WTC11 (cell line): ENCODE results near the gene RFX4. TPM values are rescaled to one million over a fixed set of nuclear protein-coding genes. Genes with fewer than 3 reads are reported as not detected.

Experiments used
- ATAC-seq: fragments of 200-7000 bp; cut with Tn5 transposase; 2 replicates; pipeline ENCODE4 v1.10.0; 2021; ENCODE audit warnings: mild to moderate bottlenecking, moderate library complexity
- CTCF ChIA-PET: fragments of 300-600 bp; sonication (Branson Sonifier 250); formaldehyde crosslinking; loops from one replicate; lab custom pipeline; 2021; ENCODE audit warnings: antibody characterized with exemption; lab: Charles Lee
- POLR2A ChIA-PET: fragments of 350-600 bp; sonication (Branson Sonifier 250); formaldehyde crosslinking; loops from one replicate; lab custom pipeline; 2021; ENCODE audit warnings: antibody characterized with exemption; lab: Charles Lee
- DNase-seq: peaks from one replicate; pipeline ENCODE4 v3.0.0; 2021; ENCODE audit warnings: low spot score
- H3K27ac Mint-ChIP-seq: 2 replicates; pipeline ENCODE4 v1.8.0; 2021; ENCODE audit warnings: mixed read lengths
- H3K27me3 Mint-ChIP-seq: 2 replicates; pipeline ENCODE4 v1.8.0; 2021; ENCODE audit warnings: low read depth, mild to moderate bottlenecking, moderate library complexity, mixed read lengths
- H3K36me3 Mint-ChIP-seq: 2 replicates; pipeline ENCODE4 v1.8.0; 2021; ENCODE audit warnings: mixed read lengths
- H3K4me1 Mint-ChIP-seq: 2 replicates; pipeline ENCODE4 v1.8.0; 2022; ENCODE audit warnings: mixed read lengths
- H3K4me3 Mint-ChIP-seq: 2 replicates; pipeline ENCODE4 v1.8.0; 2021; ENCODE audit warnings: mild to moderate bottlenecking, moderate library complexity, mixed read lengths
- H3K9me3 Mint-ChIP-seq: 2 replicates; pipeline ENCODE4 v1.8.0; 2021; ENCODE audit warnings: mixed read lengths
- ATF1 ChIP-seq: sonication (generic); formaldehyde crosslinking; IDR thresholded peaks from 2 replicates; pipeline ENCODE4 v1.8.1; 2023; ENCODE audit warnings: mild to moderate bottlenecking, moderate library complexity, missing genetic modification reagents
- CREM ChIP-seq: sonication (generic); formaldehyde crosslinking; IDR thresholded peaks from 2 replicates; pipeline ENCODE4 v1.8.1; 2022; ENCODE audit warnings: mild to moderate bottlenecking, missing genetic modification reagents, moderate library complexity
- HMGA2 ChIP-seq: fragments of 250-450 bp; sonication (Bioruptor Pico); IDR thresholded peaks from 2 replicates; pipeline ENCODE4 v1.4.0; 2021; ENCODE audit warnings: mild to moderate bottlenecking, moderate library complexity
- JAZF1 ChIP-seq: fragments of 250-450 bp; sonication (Bioruptor Pico); IDR thresholded peaks from 2 replicates; pipeline ENCODE4 v1.9.0; 2021; ENCODE audit warnings: moderate library complexity, mild to moderate bottlenecking, inconsistent platforms
- NFE2L1 ChIP-seq: sonication (generic); formaldehyde crosslinking; IDR thresholded peaks from 2 replicates; pipeline ENCODE4 v1.8.1; 2023; ENCODE audit warnings: missing genetic modification reagents
- NR2C2 ChIP-seq: sonication (generic); formaldehyde crosslinking; IDR thresholded peaks from 2 replicates; pipeline ENCODE4 v1.8.0; 2022; ENCODE audit warnings: mild to moderate bottlenecking, missing genetic modification reagents
- NR3C1 ChIP-seq: sonication (generic); formaldehyde crosslinking; conservative IDR thresholded peaks from 2 replicates; pipeline ENCODE4 v1.8.1; 2023; ENCODE audit warnings: low read depth, mild to moderate bottlenecking, missing genetic modification reagents
- RORB ChIP-seq: fragments of 250-450 bp; sonication (Bioruptor Pico); IDR thresholded peaks from 2 replicates; pipeline ENCODE4 v1.9.0; 2021; ENCODE audit warnings: mild to moderate bottlenecking
- TP53 ChIP-seq: sonication (generic); formaldehyde crosslinking; IDR thresholded peaks from 2 replicates; pipeline ENCODE4 v1.8.1; 2023; ENCODE audit warnings: mild to moderate bottlenecking, missing genetic modification reagents
- ZNF232 ChIP-seq: sonication (generic); formaldehyde crosslinking; IDR thresholded peaks from 2 replicates; pipeline ENCODE4 v1.8.0; 2022; ENCODE audit warnings: mild to moderate bottlenecking, missing genetic modification reagents
- ZNF317 ChIP-seq: sonication (generic); formaldehyde crosslinking; IDR thresholded peaks from 2 replicates; pipeline ENCODE4 v1.8.1; 2023; ENCODE audit warnings: low read depth, mild to moderate bottlenecking, moderate library complexity, missing genetic modification reagents, borderline replicate concordance
- total RNA-seq: library from RNA; stranded (reverse); gene quantifications from 3 replicates; pipeline ENCODE4 v1.2.3, GENCODE V29; 2021
- TF ChIP-seq, protein P1 (sequence below): sonication (generic); formaldehyde crosslinking; IDR thresholded peaks from 2 replicates; pipeline ENCODE4 v1.8.1; 2022; ENCODE audit warnings: low read depth, mild to moderate bottlenecking, moderate library complexity, missing genetic modification reagents, borderline replicate concordance
- TF ChIP-seq, protein P2 (sequence below): sonication (generic); formaldehyde crosslinking; IDR thresholded peaks from 2 replicates; pipeline ENCODE4 v1.8.1; 2023; ENCODE audit warnings: mild to moderate bottlenecking, missing genetic modification reagents, moderate library complexity
- TF ChIP-seq, protein P3 (sequence below): sonication (generic); formaldehyde crosslinking; IDR thresholded peaks from 2 replicates; pipeline ENCODE4 v1.8.0; 2022; ENCODE audit warnings: mild to moderate bottlenecking, missing genetic modification reagents
- TF ChIP-seq, protein P4 (sequence below): sonication (generic); formaldehyde crosslinking; IDR thresholded peaks from 2 replicates; pipeline ENCODE4 v1.8.1; 2023; ENCODE audit warnings: mild to moderate bottlenecking, moderate library complexity, missing genetic modification reagents
- TF ChIP-seq, protein P5 (sequence below): sonication (generic); formaldehyde crosslinking; conservative IDR thresholded peaks from 2 replicates; pipeline ENCODE4 v1.8.1; 2022; ENCODE audit warnings: mild to moderate bottlenecking, missing genetic modification reagents
- TF ChIP-seq, protein P6 (sequence below): sonication (generic); formaldehyde crosslinking; conservative IDR thresholded peaks from 2 replicates; pipeline ENCODE4 v1.8.1; 2023; ENCODE audit warnings: mild to moderate bottlenecking, low read depth, missing genetic modification reagents, moderate library complexity
- TF ChIP-seq, protein P7 (sequence below): fragments of 250-450 bp; sonication (Bioruptor Pico); IDR thresholded peaks from 2 replicates; pipeline ENCODE4 v1.9.0; 2021; ENCODE audit warnings: mild to moderate bottlenecking
- TF ChIP-seq, protein P8 (sequence below): sonication (generic); formaldehyde crosslinking; IDR thresholded peaks from 2 replicates; pipeline ENCODE4 v1.8.1; 2022; ENCODE audit warnings: low read depth, missing genetic modification reagents, borderline replicate concordance
- TF ChIP-seq, protein P9 (sequence below): sonication (generic); formaldehyde crosslinking; IDR thresholded peaks from 2 replicates; pipeline ENCODE4 v1.8.1; 2023; ENCODE audit warnings: mild to moderate bottlenecking, missing genetic modification reagents
- TF ChIP-seq, protein P10 (sequence below): sonication (generic); formaldehyde crosslinking; IDR thresholded peaks from 2 replicates; pipeline ENCODE4 v1.8.0; 2022; ENCODE audit warnings: mild to moderate bottlenecking, missing genetic modification reagents

Gene RFX4
- total RNA-seq, 1 experiment from 2014 or later: 0.26 TPM

DNA sequence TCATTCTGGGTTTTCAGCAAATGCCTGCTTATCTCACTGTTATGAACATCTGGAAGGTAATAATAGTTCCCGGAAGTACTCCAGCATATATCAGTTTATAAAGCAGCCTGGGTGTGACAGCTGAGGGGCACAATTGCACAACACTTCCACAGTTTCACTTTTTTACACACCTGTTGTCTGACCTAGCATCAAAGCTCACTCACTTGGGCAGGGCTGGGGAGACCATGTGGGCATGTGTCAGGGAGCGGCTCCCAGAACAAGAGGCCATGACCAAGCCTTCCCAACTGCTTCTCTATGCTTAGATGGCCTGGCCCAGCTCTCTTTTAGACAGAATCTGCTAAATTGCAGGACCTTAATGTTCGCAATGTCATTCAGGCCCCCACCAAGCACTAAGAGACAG is 140.6 kb downstream of the RFX4 start:
- TF ChIP-seq, protein P1, sequence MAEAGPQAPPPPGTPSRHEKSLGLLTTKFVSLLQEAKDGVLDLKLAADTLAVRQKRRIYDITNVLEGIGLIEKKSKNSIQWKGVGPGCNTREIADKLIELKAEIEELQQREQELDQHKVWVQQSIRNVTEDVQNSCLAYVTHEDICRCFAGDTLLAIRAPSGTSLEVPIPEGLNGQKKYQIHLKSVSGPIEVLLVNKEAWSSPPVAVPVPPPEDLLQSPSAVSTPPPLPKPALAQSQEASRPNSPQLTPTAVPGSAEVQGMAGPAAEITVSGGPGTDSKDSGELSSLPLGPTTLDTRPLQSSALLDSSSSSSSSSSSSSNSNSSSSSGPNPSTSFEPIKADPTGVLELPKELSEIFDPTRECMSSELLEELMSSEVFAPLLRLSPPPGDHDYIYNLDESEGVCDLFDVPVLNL: no peak
- TF ChIP-seq, protein P2, sequence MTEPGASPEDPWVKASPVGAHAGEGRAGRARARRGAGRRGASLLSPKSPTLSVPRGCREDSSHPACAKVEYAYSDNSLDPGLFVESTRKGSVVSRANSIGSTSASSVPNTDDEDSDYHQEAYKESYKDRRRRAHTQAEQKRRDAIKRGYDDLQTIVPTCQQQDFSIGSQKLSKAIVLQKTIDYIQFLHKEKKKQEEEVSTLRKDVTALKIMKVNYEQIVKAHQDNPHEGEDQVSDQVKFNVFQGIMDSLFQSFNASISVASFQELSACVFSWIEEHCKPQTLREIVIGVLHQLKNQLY (CRISPR knock-in tag): no peak
- TF ChIP-seq NFE2L1 (no peak), CREM (CRISPR knock-in tag) (no peak), JAZF1 (CRISPR knock-in tag) (no peak), NR3C1 (CRISPR knock-in tag) (no peak), RORB (CRISPR knock-in tag) (no peak), TP53 (no peak), ATF1 (no peak), HMGA2 (CRISPR knock-in tag) (no peak)
- TF ChIP-seq, protein P3, sequence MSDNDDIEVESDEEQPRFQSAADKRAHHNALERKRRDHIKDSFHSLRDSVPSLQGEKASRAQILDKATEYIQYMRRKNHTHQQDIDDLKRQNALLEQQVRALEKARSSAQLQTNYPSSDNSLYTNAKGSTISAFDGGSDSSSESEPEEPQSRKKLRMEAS (CRISPR knock-in tag): no peak
- TF ChIP-seq, protein P4, sequence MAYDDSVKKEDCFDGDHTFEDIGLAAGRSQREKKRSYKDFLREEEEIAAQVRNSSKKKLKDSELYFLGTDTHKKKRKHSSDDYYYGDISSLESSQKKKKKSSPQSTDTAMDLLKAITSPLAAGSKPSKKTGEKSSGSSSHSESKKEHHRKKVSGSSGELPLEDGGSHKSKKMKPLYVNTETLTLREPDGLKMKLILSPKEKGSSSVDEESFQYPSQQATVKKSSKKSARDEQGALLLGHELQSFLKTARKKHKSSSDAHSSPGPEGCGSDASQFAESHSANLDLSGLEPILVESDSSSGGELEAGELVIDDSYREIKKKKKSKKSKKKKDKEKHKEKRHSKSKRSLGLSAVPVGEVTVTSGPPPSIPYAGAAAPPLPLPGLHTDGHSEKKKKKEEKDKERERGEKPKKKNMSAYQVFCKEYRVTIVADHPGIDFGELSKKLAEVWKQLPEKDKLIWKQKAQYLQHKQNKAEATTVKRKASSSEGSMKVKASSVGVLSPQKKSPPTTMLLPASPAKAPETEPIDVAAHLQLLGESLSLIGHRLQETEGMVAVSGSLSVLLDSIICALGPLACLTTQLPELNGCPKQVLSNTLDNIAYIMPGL (CRISPR knock-in tag): no peak
- TF ChIP-seq, protein P5, sequence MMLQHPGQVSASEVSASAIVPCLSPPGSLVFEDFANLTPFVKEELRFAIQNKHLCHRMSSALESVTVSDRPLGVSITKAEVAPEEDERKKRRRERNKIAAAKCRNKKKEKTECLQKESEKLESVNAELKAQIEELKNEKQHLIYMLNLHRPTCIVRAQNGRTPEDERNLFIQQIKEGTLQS (CRISPR knock-in tag): no peak
- TF ChIP-seq, protein P6, sequence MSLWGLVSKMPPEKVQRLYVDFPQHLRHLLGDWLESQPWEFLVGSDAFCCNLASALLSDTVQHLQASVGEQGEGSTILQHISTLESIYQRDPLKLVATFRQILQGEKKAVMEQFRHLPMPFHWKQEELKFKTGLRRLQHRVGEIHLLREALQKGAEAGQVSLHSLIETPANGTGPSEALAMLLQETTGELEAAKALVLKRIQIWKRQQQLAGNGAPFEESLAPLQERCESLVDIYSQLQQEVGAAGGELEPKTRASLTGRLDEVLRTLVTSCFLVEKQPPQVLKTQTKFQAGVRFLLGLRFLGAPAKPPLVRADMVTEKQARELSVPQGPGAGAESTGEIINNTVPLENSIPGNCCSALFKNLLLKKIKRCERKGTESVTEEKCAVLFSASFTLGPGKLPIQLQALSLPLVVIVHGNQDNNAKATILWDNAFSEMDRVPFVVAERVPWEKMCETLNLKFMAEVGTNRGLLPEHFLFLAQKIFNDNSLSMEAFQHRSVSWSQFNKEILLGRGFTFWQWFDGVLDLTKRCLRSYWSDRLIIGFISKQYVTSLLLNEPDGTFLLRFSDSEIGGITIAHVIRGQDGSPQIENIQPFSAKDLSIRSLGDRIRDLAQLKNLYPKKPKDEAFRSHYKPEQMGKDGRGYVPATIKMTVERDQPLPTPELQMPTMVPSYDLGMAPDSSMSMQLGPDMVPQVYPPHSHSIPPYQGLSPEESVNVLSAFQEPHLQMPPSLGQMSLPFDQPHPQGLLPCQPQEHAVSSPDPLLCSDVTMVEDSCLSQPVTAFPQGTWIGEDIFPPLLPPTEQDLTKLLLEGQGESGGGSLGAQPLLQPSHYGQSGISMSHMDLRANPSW (CRISPR knock-in tag): no peak
- ChIA-PET POLR2A (no interaction called here), CTCF (interaction anchor here (0.9 to 1.1 kb wide), 2 partner anchors 45 to 119 kb away, joined by 3 to 4 read pairs; no protein-coding TSS in a partner anchor)
- Mint-ChIP-seq H3K9me3 (peaks cover 4% of the 10 kb centered on the region), H3K4me1 (peaks cover 11% of the 10 kb centered on the region), H3K27me3 (no peaks in the 10 kb centered on the region), H3K27ac (no peak overlapping the region), H3K4me3 (no peak overlapping the region), H3K36me3 (peaks cover under 1% of the 10 kb centered on the region; the same call in 1 of the 2 replicates)
- ATAC-seq (peak; percentile 19; the same call in 1 of the 2 replicates), DNase-seq (no peak)

DNA sequence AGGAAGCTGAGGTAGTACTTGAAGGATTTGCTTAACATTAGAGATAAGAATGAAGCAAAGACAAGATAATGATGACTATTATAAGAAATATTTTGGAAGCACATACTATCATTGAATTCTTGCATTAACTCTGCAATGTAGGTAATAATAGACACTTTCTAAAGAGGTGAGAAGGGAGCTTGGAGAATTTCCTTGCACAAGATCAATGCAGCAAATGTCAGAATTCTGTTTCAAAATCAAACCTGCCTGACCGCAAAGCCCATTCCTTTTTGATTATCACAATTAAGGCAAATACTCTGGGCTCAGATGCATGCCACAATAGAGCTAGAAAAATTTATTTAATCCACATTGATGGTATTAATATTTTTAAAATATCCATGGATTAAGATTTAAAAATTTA is 141.3 kb downstream of the RFX4 start:
- no peak overlapping the region for H3K4me3 Mint-ChIP-seq
- POLR2A ChIA-PET: no interaction called here
- H3K4me1 Mint-ChIP-seq: peaks cover 11% of the 10 kb centered on the region
- ATAC-seq (no peak), DNase-seq (no peak)
- no peaks in the 10 kb centered on the region; the same call in 1 of the 2 replicates for H3K36me3 Mint-ChIP-seq
- peaks cover 1% of the 10 kb centered on the region; the same call in 1 of the 2 replicates for H3K9me3 Mint-ChIP-seq
- CTCF ChIA-PET: interaction anchor here (0.7 kb wide), 1 partner anchor 11 kb away, joined by 3 read pairs; no protein-coding TSS in a partner anchor
- H3K27ac Mint-ChIP-seq: no peak overlapping the region
- H3K27me3 Mint-ChIP-seq: no peaks in the 10 kb centered on the region
- TF ChIP-seq, protein P7, sequence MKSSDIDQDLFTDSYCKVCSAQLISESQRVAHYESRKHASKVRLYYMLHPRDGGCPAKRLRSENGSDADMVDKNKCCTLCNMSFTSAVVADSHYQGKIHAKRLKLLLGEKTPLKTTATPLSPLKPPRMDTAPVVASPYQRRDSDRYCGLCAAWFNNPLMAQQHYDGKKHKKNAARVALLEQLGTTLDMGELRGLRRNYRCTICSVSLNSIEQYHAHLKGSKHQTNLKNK (CRISPR knock-in tag): no peak
- TF ChIP-seq, protein P5 (CRISPR knock-in tag): no peak
- TF ChIP-seq HMGA2 (CRISPR knock-in tag) (no peak), ZNF317 (no peak), ZNF232 (CRISPR knock-in tag) (no peak), NR2C2 (no peak)
- TF ChIP-seq, protein P8, sequence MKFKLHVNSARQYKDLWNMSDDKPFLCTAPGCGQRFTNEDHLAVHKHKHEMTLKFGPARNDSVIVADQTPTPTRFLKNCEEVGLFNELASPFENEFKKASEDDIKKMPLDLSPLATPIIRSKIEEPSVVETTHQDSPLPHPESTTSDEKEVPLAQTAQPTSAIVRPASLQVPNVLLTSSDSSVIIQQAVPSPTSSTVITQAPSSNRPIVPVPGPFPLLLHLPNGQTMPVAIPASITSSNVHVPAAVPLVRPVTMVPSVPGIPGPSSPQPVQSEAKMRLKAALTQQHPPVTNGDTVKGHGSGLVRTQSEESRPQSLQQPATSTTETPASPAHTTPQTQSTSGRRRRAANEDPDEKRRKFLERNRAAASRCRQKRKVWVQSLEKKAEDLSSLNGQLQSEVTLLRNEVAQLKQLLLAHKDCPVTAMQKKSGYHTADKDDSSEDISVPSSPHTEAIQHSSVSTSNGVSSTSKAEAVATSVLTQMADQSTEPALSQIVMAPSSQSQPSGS: no peak
- TF ChIP-seq, protein P9, sequence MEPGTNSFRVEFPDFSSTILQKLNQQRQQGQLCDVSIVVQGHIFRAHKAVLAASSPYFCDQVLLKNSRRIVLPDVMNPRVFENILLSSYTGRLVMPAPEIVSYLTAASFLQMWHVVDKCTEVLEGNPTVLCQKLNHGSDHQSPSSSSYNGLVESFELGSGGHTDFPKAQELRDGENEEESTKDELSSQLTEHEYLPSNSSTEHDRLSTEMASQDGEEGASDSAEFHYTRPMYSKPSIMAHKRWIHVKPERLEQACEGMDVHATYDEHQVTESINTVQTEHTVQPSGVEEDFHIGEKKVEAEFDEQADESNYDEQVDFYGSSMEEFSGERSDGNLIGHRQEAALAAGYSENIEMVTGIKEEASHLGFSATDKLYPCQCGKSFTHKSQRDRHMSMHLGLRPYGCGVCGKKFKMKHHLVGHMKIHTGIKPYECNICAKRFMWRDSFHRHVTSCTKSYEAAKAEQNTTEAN (CRISPR knock-in tag): no peak
- TF ChIP-seq, protein P10, sequence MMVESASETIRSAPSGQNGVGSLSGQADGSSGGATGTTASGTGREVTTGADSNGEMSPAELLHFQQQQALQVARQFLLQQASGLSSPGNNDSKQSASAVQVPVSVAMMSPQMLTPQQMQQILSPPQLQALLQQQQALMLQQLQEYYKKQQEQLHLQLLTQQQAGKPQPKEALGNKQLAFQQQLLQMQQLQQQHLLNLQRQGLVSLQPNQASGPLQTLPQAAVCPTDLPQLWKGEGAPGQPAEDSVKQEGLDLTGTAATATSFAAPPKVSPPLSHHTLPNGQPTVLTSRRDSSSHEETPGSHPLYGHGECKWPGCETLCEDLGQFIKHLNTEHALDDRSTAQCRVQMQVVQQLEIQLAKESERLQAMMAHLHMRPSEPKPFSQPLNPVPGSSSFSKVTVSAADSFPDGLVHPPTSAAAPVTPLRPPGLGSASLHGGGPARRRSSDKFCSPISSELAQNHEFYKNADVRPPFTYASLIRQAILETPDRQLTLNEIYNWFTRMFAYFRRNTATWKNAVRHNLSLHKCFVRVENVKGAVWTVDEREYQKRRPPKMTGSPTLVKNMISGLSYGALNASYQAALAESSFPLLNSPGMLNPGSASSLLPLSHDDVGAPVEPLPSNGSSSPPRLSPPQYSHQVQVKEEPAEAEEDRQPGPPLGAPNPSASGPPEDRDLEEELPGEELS: no peak
